ENCODE results near the gene ZNF148.

GRCh38 chr3:125207949-125208568 is 167.1 kb downstream of the ZNF148 start:
- TF ChIP-seq, protein P1, sequence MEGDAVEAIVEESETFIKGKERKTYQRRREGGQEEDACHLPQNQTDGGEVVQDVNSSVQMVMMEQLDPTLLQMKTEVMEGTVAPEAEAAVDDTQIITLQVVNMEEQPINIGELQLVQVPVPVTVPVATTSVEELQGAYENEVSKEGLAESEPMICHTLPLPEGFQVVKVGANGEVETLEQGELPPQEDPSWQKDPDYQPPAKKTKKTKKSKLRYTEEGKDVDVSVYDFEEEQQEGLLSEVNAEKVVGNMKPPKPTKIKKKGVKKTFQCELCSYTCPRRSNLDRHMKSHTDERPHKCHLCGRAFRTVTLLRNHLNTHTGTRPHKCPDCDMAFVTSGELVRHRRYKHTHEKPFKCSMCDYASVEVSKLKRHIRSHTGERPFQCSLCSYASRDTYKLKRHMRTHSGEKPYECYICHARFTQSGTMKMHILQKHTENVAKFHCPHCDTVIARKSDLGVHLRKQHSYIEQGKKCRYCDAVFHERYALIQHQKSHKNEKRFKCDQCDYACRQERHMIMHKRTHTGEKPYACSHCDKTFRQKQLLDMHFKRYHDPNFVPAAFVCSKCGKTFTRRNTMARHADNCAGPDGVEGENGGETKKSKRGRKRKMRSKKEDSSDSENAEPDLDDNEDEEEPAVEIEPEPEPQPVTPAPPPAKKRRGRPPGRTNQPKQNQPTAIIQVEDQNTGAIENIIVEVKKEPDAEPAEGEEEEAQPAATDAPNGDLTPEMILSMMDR (IDR thresholded peaks at IDR 0.05): no peak
- TF ChIP-seq ZFX (IDR thresholded peaks at IDR 0.05; ENCODE audit: borderline replicate concordance): no peak

Data from 22Rv1 (cell line).